SW480 (cell line): ENCODE measurements around the gene RBM45.

Experiments used
- DNase-seq: peaks from one replicate; pipeline ENCODE4 v3.0.0-alpha.2; 2016; ENCODE audit warnings: low spot score

The RBM45 gene

DNA sequence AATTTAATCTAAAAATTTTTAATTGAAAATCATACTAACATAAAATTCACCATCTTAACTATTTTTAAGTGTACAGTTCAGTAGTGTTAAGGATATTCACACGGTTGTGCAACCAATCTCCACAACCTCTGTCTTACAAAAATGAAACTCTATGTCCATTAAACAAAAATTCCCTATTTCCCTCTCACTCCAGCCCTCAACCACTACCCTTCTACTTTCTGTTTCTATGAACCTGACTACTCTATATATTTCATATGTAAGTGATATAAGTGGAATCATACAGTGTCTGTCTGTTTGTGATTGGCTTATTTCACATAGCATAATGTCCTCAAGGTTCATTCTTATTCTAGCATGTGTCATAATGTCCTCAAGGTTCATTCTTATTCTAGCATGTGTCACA is 47.7 kb downstream of the RBM45 start:
- DNase-seq = no peak

DNA sequence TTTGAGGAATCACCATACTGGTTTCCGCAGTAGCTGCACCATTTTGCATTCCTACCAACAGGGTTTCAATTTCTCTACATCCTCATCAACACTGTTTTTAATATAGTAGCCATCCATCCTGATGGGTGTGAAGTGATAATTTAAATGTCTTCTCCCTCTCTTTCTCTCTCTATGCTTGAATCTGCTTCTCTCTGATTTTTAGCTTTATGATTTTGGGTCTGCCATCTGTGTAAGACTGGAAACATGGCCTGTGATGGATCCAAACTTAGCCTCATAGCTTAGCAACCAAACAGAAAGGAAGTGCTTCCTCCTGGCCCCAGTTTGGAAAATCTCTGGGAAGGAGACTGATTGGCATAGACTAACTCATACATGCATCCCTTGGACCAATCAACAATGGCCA is 48.4 kb downstream of the RBM45 start:
- DNase-seq = no peak

DNA sequence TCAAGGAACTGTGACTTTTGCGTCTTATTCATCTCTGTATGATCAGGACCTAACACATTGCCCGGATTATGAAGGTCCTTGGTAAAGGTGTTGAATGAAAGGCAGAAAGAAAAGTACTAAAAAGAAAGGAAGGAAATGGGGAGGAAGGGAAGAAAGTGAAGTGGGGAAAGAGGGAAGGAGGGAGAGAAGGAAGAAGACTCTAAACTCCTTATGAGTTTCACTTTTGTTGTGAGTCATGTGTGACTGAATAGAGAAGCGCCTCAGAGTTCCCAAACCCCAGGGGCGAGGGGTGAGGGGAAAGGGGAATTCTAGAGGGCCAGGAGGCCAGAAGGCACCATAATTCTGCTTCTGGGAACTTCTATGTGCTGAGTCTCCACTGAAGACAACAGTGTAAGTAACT is 51.2 kb downstream of the RBM45 start:
- DNase-seq = no peak

DNA sequence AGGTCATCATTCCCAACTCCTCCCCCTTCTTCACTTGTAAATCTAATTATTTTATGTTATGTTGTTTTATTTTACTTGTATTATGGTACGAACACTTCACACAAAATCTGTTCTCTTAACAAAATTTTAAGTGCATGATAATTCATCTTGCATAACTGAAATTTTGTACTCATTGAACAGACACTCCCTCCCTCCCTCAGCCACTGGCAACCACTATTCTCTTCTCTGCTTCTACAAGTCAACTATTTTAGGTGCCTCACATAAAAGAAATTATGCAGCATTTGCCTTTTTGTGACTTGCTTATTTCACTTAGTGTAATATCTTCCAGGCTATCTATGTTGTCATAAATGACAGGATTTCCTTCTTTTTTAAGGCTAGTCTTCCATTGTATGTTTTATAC is 51.7 kb downstream of the RBM45 start:
- DNase-seq = no peak

DNA sequence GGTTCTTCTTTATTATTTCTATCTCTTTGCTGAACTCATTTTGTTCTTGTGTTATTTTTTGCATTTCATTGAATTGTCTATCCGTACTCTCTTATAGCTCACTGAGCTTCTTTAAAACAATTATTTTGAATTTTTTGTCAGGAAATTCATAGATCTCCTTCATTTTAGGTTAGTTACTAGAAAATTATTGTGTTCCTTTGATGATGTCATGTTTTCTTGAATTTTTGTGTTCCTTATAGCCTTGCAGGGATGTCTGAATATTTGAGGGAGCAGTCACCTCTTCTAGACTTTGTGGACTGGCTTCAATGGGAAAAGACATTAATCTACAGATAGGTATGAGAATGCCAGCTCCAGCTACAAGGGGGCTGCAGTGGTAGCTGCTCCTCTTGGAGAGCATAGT is 61.4 kb downstream of the RBM45 start:
- no peak for DNase-seq

DNA sequence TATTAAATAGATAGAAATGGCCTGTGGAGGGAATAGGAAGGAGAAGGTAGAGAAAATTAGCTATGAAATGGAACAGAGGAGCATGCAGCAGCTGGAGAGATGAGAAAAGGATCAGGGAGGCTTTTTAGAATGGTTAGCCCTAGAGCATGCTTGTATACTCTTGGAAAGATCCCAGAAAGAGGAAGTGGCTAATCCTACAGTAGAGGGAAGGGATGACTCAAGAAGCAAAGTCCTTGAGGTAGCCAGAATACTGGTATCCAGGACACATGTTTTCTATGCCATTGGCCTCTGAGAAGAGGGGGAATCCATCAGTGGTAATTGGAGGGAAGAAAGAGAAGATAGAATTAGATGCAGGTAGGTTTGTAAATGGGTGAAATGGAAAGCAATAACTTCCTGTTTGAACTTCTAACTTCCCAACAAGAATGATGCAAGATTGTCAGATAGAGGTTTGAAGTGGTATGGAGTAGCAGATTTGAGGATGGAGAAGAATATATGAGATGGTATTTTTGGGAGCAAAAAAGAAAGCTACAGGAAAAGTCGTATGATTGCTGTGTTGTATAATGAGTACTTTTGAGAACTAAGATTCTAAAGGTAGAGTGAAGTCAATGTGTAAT is 64.9 kb downstream of the RBM45 start:
- no peak for DNase-seq
